A673 (cell line): ENCODE measurements around the gene AIFM3.

Experiments
- EZH2 ChIP-seq: fragments of 200-600 bp; sonication (generic); IDR thresholded peaks from 2 replicates; pipeline ENCODE4 v1.6.1; 2017; ENCODE audit warnings: borderline replicate concordance, low read depth, mild to moderate bottlenecking, mixed read lengths, antibody characterized with exemption, low read length; ENCODE audit not compliant: poor library complexity, severe bottlenecking
- TF ChIP-seq, protein P1 (sequence below): fragments of 300-800, 200-600 bp; sonication (generic); conservative IDR thresholded peaks from 2 replicates; pipeline ENCODE4 v1.5.1; 2017; ENCODE audit warnings: low read depth, mild to moderate bottlenecking, antibody characterized with exemption, low read length, moderate library complexity, mixed read lengths

GRCh38 chr22:20980938-20981722 lies 14.1 kb downstream of the AIFM3 start:
- TF ChIP-seq, protein P1, sequence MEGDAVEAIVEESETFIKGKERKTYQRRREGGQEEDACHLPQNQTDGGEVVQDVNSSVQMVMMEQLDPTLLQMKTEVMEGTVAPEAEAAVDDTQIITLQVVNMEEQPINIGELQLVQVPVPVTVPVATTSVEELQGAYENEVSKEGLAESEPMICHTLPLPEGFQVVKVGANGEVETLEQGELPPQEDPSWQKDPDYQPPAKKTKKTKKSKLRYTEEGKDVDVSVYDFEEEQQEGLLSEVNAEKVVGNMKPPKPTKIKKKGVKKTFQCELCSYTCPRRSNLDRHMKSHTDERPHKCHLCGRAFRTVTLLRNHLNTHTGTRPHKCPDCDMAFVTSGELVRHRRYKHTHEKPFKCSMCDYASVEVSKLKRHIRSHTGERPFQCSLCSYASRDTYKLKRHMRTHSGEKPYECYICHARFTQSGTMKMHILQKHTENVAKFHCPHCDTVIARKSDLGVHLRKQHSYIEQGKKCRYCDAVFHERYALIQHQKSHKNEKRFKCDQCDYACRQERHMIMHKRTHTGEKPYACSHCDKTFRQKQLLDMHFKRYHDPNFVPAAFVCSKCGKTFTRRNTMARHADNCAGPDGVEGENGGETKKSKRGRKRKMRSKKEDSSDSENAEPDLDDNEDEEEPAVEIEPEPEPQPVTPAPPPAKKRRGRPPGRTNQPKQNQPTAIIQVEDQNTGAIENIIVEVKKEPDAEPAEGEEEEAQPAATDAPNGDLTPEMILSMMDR, result no peak
- no peak for TF ChIP-seq EZH2
